D721Med (cell line): ENCODE data around the gene IGSF11.
"Not testable (repeated sequence)": the region's sequence is repeated elsewhere in the genome, so short reads cannot be mapped to it uniquely, and the experiment has no call there.

Experiments
- DNase-seq: peaks from one replicate; pipeline ENCODE4 v3.0.0; 2011; ENCODE audit warnings: low spot score; ENCODE audit not compliant: insufficient read length
- FAIRE-seq: peaks from 2 replicates; lab custom pipeline; 2011; peaks lifted over from hg19 to GRCh38; lab: Jason Lieb, UNC
- TF ChIP-seq, protein P1 (sequence below): IDR thresholded peaks from 2 replicates; pipeline ENCODE4 v1.5.1; 2012; ENCODE audit warnings: mild to moderate bottlenecking, control low read depth; ENCODE audit not compliant: insufficient read depth; ENCODE audit errors: missing control alignments

IGSF11 gene, protein sequence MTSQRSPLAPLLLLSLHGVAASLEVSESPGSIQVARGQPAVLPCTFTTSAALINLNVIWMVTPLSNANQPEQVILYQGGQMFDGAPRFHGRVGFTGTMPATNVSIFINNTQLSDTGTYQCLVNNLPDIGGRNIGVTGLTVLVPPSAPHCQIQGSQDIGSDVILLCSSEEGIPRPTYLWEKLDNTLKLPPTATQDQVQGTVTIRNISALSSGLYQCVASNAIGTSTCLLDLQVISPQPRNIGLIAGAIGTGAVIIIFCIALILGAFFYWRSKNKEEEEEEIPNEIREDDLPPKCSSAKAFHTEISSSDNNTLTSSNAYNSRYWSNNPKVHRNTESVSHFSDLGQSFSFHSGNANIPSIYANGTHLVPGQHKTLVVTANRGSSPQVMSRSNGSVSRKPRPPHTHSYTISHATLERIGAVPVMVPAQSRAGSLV

DNA sequence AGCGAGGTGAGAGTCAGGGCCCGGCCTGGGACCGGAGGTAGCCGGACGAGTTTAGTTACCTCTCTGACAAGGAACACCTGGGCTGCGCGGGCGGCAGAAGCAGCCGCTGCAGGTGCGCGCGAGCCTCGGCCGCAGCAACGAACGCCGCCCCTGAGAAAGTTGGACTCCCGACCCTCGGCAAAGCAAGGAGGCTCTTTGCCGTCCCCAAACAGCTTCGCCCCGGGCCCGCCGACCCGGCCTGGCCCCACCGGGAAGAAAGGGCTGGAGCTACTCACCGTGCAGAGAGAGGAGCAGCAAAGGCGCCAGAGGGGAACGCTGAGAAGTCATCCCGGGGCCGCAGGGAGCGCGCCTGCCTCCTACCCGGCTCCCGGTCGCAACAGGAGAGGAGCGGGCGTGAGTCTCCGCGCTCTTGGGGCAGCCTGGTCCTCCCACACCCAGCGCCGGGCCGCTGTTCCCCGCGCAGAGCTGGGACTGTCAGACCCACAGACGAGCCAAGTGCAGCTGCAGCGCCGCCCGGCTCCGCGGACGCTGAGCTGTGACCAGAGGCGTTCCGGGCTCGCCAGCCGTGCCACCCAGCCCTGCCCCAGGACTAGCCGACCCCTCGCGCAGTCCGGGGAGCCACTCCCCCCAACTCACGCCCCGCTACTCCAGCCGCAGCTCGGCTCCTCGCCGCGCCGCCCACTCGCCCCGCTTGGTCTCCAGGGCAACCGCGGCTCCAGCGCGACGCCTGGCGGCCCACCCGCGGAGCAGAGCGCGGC, at the start of gene IGSF11:
Gene IGSF11 (minus strand): TSS at position 591 of the 758 bp plus-strand sequence. CDS start 264 bp downstream, at position 327.
- FAIRE-seq, result no peak
- TF ChIP-seq, protein P1, sequence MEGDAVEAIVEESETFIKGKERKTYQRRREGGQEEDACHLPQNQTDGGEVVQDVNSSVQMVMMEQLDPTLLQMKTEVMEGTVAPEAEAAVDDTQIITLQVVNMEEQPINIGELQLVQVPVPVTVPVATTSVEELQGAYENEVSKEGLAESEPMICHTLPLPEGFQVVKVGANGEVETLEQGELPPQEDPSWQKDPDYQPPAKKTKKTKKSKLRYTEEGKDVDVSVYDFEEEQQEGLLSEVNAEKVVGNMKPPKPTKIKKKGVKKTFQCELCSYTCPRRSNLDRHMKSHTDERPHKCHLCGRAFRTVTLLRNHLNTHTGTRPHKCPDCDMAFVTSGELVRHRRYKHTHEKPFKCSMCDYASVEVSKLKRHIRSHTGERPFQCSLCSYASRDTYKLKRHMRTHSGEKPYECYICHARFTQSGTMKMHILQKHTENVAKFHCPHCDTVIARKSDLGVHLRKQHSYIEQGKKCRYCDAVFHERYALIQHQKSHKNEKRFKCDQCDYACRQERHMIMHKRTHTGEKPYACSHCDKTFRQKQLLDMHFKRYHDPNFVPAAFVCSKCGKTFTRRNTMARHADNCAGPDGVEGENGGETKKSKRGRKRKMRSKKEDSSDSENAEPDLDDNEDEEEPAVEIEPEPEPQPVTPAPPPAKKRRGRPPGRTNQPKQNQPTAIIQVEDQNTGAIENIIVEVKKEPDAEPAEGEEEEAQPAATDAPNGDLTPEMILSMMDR, result peak; percentile 60
- peak; percentile 27 for DNase-seq

DNA sequence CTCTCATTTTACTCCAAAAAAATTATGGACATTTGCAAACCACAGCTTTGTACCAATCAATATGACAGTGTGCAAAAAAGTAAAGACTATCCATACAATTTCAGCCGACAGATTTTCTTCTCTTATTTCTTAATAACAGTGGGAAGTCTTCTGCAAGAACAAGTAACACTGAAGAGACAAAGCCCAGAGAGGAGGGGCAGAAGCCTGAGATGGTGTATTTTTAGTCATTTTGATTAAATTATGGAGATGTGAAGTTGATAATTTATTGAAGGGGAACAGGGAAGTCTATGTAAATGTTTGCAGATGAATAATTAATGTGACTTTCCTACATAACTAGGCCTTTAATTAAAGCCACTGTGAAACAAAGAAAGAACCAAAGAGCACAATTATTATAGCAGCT, 45.7 kb upstream of the IGSF11 start:
- TF ChIP-seq, protein P1, result no peak

DNA sequence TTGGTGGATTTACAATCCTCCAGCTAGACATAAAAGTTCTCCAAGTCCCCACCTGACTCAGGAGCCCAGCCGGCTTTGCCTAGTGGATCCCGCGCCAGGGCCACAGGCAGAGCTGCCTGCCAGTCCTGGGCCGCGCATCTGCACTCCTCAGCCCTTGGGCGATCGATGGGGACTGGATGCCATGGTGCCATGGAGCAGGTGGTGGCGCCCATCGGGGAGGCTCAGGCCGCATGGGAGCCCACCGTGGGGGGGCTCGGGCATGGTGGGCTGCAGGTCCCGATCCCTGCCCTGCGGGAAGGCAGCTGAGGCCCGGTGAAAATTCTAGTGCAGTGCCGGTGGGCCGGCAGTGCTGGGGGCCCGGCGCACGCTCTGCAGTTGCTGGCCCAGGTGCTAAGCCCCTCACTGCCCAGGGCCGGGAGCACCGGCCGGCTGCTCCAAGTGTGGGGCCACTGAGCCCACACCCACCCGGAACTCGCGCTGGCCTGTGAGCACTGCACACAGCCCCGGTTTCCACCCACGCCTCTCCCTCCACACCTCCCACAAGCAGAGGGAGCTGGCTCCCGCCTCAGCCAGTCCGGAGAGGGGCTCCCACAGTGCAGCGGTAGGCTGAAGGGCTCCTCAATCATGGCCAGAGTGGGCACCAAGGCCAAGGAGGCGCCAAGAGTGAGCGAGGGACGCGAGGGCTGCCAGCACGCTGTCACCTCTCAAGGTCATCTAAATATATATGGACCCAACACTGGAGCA, 38.8 kb upstream of the IGSF11 start:
- no peak for FAIRE-seq
- DNase-seq, result no peak
- TF ChIP-seq, protein P1, result no peak

More for the DNA sequence above, 45.7 kb upstream of the IGSF11 start:
- no peak for DNase-seq
- FAIRE-seq, result no peak

DNA sequence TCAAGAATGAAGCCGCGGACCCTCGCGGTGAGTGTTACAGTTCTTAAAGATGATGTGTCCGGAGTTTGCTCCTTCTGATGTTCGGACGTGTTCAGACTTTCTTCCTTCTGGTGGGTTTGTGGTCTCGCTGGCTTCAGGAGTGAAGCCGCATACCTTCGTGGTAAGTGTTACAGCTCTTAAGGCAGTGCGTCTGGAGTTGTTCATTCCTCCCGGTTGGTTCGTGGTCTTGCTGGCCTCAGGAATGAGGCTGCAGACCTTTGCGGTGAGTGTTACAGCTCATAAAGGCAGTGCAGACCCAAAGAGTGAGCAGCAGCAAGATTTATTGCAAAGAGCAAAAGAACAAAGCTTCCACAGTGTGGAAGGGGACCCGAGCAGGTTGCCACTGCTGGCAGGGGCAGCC, 37.8 kb upstream of the IGSF11 start:
- not testable (repeated sequence) for FAIRE-seq, DNase-seq

DNA sequence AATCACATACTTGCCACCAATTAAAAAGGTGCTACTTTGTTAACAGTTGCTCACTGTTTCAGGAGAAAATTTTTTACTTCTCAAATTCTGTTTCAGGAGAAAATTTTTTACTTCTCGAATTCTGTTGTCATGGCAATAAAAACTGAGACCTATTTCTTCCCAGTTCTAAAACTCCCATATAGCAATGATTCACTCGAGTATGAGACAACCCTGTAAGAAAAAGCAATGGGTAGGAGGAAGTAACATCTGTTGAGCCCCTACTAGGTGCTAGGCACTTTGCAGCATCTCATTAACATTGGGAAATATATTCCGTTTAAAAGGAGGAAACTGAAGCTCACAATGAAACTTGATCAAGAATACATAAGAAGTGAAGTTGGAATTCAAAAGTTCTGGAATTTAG, 35.1 kb upstream of the IGSF11 start:
- FAIRE-seq, result no peak
- DNase-seq, result no peak
- TF ChIP-seq, protein P1, result no peak

DNA sequence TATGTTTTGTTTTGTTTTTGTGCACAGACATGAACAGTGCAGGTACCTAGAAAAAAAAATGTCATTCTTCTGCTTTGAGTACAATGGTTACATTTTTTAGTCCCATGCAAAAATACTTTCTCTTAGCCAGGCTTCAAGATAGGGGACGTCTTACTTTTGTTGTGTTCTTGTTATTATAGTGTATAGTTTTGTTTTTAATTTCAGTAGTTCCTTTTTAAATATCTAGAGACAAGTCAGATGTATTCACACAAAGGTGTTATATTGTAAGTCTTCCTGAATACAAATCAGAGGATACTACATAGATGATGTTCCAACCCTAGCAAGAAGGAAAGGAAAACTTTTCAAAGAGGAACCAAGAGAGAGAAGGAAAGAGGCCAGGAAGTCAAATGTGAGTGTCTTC, 28.8 kb upstream of the IGSF11 start:
- no peak for FAIRE-seq
- TF ChIP-seq, protein P1, result no peak
- no peak for DNase-seq

DNA sequence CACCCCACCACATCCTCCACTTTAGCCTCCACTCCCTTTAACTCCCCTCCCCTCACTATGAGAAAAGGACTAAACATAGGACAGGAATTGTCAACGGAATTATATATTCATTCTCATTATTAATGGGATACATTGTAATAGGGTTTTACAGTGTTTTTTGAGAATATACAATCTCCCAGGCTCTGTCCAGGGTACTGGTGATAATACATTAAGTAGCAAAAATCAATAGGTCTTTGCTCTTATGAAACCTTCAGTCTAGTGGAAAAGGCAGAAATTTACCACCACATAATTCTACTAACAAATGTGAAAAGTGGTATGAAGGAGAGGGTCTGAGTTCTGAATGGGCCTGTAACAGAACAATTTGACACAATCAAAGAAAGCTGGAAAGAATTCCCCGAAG, 28.2 kb upstream of the IGSF11 start:
- FAIRE-seq (no peak), DNase-seq (no peak)
- TF ChIP-seq, protein P1, result no peak
